Activated T-cell treated with anti-CD3 and anti-CD28 coated beads, Interleukin-2, amount 50 U/mL, for 4 hours (primary cell): ENCODE measurements around the gene CSMD2. TPM values are rescaled to one million over a fixed set of nuclear protein-coding genes. Genes with fewer than 3 reads are reported as not detected.

Source experiments
- ATAC-seq, 2 donors: fragments of 200-7000 bp; cut with Tn5 transposase; one replicate each; pipeline ENCODE4 v1.10.0; 2021
- DNase-seq: peaks from one replicate; pipeline ENCODE4 v3.0.0-alpha.2; 2020
- H3K27me3 Mint-ChIP-seq: one replicate; pipeline ENCODE4 v1.8.0; 2021; ENCODE audit warnings: low read depth, mixed read lengths
- H3K36me3 Mint-ChIP-seq: one replicate; pipeline ENCODE4 v1.8.0; 2022; ENCODE audit warnings: mixed read lengths; ENCODE audit not compliant: insufficient read depth
- H3K4me1 Mint-ChIP-seq: one replicate; pipeline ENCODE4 v1.8.0; 2021; ENCODE audit warnings: low read depth, mixed read lengths
- H3K4me3 Mint-ChIP-seq: one replicate; pipeline ENCODE4 v1.8.0; 2021; ENCODE audit warnings: mild to moderate bottlenecking, moderate library complexity, mixed read lengths
- H3K9me3 Mint-ChIP-seq: one replicate; pipeline ENCODE4 v1.8.0; 2021; ENCODE audit warnings: mixed read lengths
- total RNA-seq, 3 donors: library from RNA; stranded (reverse); gene quantifications; one replicate each; pipeline ENCODE4 v1.2.1, GENCODE V29; 2021

CSMD2 gene
- total RNA-seq, 3 donors from 2014 or later: not detected

- no peaks in the 10 kb centered on the region for H3K9me3 Mint-ChIP-seq
- peaks cover 9% of the 10 kb centered on the region for H3K27me3 Mint-ChIP-seq
- ATAC-seq: no peak
- no peaks in the 10 kb centered on the region for H3K36me3 Mint-ChIP-seq
- no peak for DNase-seq
- no peaks in the 10 kb centered on the region for H3K4me1 Mint-ChIP-seq
- no peak overlapping the region for H3K4me3 Mint-ChIP-seq
Measured at GRCh38 chr1:33972676-33973395, 192.2 kb downstream of the CSMD2 start.

- Mint-ChIP-seq H3K36me3 (no peaks in the 10 kb centered on the region), H3K9me3 (no peaks in the 10 kb centered on the region), H3K4me1 (no peaks in the 10 kb centered on the region)
Measured at GRCh38 chr1:33971913-33972312, 193.1 kb downstream of the CSMD2 start.

GRCh38 chr1:33971018-33971710 lies 193.9 kb downstream of the CSMD2 start:
- ATAC-seq (no peak), DNase-seq (no peak)
- Mint-ChIP-seq H3K9me3 (no peaks in the 10 kb centered on the region), H3K4me1 (no peaks in the 10 kb centered on the region), H3K36me3 (no peaks in the 10 kb centered on the region), H3K27me3 (peaks cover 10% of the 10 kb centered on the region), H3K4me3 (no peak overlapping the region)

More at GRCh38 chr1:33971913-33972312, 193.1 kb downstream of the CSMD2 start:
- H3K27me3 Mint-ChIP-seq: peaks cover 7% of the 10 kb centered on the region
- no peak for ATAC-seq
- no peak overlapping the region for H3K4me3 Mint-ChIP-seq
- DNase-seq: no peak

- ATAC-seq: no peak
- DNase-seq: no peak
- no peaks in the 10 kb centered on the region for H3K36me3 Mint-ChIP-seq
- no peaks in the 10 kb centered on the region for H3K4me1 Mint-ChIP-seq
- H3K4me3 Mint-ChIP-seq: no peak overlapping the region
- H3K9me3 Mint-ChIP-seq: no peaks in the 10 kb centered on the region
- peaks cover 11% of the 10 kb centered on the region for H3K27me3 Mint-ChIP-seq
Measured at GRCh38 chr1:33970148-33970825, 194.7 kb downstream of the CSMD2 start.

DNA sequence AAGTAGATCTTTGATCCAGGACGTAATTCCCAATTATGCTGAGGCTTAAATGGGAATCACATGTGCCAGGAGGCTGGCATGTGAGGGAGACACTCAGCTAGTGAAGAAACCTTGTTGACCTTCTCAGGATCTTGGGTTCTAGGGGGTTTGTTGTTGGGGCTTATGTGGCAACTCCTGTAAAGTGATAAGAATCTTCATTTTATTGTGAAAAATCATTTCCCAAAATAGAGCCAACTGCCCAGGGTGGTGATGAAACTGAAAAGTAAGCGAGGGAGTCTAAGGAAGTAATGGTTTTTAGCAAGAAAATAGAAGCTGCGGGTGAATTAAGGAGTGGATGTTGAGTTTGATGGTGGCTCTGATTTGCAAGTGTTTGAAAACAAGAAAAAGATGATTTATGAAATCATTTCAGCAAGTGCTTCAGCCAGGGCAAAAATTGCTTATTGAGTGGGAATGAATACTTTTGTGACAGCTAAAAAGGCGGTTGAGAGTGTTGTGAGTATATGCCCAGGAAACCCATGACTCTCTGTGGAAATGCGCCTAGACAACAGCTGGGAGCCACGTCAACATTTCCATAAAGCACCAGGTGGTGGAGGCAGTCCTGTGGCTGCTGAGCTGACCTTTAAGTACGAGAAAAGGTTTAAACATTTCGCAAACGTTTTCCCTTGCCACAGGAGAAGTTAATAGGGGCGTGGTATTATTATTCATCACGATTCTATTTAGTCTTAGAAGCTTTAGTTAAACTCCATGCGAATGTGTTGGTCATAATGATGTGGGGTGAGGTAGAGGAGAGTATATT lies 198.5 kb downstream of the CSMD2 start:
- Mint-ChIP-seq H3K27me3 (peaks cover 14% of the 10 kb centered on the region), H3K4me3 (no peak overlapping the region), H3K36me3 (no peaks in the 10 kb centered on the region), H3K4me1 (no peaks in the 10 kb centered on the region), H3K9me3 (no peaks in the 10 kb centered on the region)
- ATAC-seq (no peak), DNase-seq (no peak)

- no peaks in the 10 kb centered on the region for H3K4me1 Mint-ChIP-seq
- DNase-seq: no peak
- H3K36me3 Mint-ChIP-seq: no peaks in the 10 kb centered on the region
- H3K9me3 Mint-ChIP-seq: no peaks in the 10 kb centered on the region
- ATAC-seq: no peak
- peaks cover 14% of the 10 kb centered on the region for H3K27me3 Mint-ChIP-seq
- H3K4me3 Mint-ChIP-seq: no peak overlapping the region
Measured at GRCh38 chr1:33965086-33965485, 199.9 kb downstream of the CSMD2 start.

- no peaks in the 10 kb centered on the region for H3K9me3 Mint-ChIP-seq
- peaks cover 11% of the 10 kb centered on the region for H3K27me3 Mint-ChIP-seq
- H3K4me3 Mint-ChIP-seq: no peak overlapping the region
- no peaks in the 10 kb centered on the region for H3K36me3 Mint-ChIP-seq
- no peaks in the 10 kb centered on the region for H3K4me1 Mint-ChIP-seq
- DNase-seq (no peak), ATAC-seq (no peak)
Measured at GRCh38 chr1:33962061-33962460, 203.0 kb downstream of the CSMD2 start.

DNA sequence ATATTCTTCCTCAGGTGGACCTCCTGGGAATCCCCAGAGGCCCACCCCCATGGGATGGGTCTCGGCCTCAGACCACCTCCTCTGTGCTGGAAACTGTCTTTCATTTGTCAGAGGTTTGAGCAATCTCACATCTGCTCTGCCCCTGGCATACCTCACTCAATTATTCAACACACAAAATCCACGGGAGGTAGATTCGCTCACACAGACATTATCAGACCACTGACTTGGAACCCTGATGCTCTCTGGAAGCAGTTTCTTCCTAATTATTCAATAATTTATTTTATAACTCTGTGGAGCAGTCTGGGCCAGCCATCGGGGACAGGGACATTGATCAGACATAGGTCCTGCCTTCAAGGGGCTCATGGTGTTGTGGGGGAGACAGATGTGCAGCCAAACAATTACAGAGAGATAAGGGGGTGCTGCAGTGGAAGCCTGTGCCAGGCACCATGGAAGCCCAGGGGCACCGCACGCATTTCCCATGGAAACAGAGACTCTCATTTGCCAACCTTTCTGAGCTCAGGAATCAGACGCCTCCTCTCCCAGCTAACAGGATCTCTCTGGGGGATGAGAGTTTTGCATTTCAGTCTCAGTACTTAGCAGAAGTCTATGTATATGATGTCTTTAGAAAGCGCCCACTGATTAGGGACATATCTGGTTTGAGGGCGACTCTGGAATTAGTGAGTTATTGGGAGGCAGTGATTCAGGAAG lies 204.7 kb downstream of the CSMD2 start:
- DNase-seq (no peak), ATAC-seq (no peak)
- H3K36me3 Mint-ChIP-seq: no peaks in the 10 kb centered on the region
- H3K4me3 Mint-ChIP-seq: no peak overlapping the region
- no peaks in the 10 kb centered on the region for H3K4me1 Mint-ChIP-seq
- H3K27me3 Mint-ChIP-seq: peaks cover 4% of the 10 kb centered on the region
- H3K9me3 Mint-ChIP-seq: no peaks in the 10 kb centered on the region

GRCh38 chr1:33957854-33958253 lies 207.2 kb downstream of the CSMD2 start:
- H3K36me3 Mint-ChIP-seq: no peaks in the 10 kb centered on the region
- no peaks in the 10 kb centered on the region for H3K9me3 Mint-ChIP-seq
- no peaks in the 10 kb centered on the region for H3K27me3 Mint-ChIP-seq
- no peak for DNase-seq
- ATAC-seq: no peak
- no peaks in the 10 kb centered on the region for H3K4me1 Mint-ChIP-seq
- H3K4me3 Mint-ChIP-seq: no peak overlapping the region

DNA sequence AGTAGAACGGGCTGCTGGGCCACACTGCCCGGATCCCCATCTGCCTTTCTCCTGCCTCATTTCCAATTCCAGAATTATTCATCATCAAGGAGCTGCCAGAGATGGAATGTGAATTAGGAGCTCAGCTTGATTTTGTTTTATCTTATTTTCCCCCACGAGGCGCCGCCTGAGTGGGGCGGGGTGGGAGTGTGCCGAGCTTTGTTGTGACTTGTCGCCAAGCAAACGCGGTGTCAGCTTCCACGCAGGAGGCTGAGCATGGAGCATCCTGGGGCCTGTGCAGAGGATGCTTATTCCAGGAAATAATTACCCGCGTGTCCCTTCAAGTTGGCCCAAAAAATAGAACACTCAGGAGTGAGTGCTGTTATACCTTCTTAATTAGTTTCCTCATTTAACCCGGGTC lies 209.9 kb downstream of the CSMD2 start:
- Mint-ChIP-seq H3K4me1 (no peaks in the 10 kb centered on the region), H3K36me3 (no peaks in the 10 kb centered on the region), H3K9me3 (no peaks in the 10 kb centered on the region), H3K4me3 (no peak overlapping the region), H3K27me3 (no peaks in the 10 kb centered on the region)
- ATAC-seq (no peak), DNase-seq (no peak)

DNA sequence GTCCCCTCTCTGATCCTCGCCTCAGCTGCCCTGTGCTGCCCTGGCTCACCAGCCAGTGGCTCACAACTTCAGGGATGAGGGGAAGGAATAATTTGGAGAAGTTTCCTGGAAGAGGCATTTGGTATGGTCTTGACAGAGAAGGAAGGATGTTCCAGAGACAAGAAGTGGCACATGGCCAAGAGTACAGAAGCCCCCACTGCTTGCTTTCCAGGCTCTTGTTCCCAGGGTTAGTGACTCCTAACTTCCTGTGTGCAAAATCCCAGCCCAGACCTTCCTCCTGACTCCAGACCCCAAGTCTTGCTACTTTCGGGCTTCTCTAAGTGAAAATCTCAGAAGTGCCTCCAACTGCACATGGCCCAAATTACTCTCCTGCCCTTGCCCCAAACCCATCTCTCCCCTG lies 215.5 kb downstream of the CSMD2 start:
- ATAC-seq (no peak), DNase-seq (no peak)
- Mint-ChIP-seq H3K4me3 (no peak overlapping the region), H3K9me3 (no peaks in the 10 kb centered on the region), H3K4me1 (no peaks in the 10 kb centered on the region), H3K27me3 (no peaks in the 10 kb centered on the region), H3K36me3 (no peaks in the 10 kb centered on the region)

- Mint-ChIP-seq H3K4me3 (no peak overlapping the region), H3K4me1 (no peaks in the 10 kb centered on the region), H3K9me3 (no peaks in the 10 kb centered on the region), H3K36me3 (no peaks in the 10 kb centered on the region), H3K27me3 (no peaks in the 10 kb centered on the region)
- DNase-seq (no peak), ATAC-seq (no peak)
Measured at GRCh38 chr1:33948291-33948690, 216.7 kb downstream of the CSMD2 start.

DNA sequence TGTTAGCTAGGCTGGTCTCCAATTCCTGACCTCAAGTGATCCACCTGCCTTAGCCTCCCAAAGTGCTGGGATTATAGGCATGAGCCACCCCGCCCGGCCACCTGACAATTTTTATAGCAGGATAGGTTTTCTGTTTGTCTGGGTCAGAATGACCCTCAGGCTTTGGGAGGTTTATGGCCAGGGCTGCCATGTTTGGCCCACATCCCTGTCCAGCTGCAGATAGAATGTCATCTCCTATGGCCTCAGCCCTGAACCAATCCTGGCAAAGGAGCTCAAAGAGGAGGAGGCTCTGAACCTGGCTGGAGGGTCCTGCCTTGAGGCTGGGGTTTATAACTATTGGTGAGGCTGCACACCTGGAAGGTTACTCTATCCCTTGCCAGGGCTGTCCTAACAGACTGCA lies 218.2 kb downstream of the CSMD2 start:
- no peaks in the 10 kb centered on the region for H3K4me1 Mint-ChIP-seq
- H3K27me3 Mint-ChIP-seq: no peaks in the 10 kb centered on the region
- DNase-seq: no peak
- no peak overlapping the region for H3K4me3 Mint-ChIP-seq
- no peak for ATAC-seq
- H3K36me3 Mint-ChIP-seq: no peaks in the 10 kb centered on the region
- H3K9me3 Mint-ChIP-seq: no peaks in the 10 kb centered on the region

DNA sequence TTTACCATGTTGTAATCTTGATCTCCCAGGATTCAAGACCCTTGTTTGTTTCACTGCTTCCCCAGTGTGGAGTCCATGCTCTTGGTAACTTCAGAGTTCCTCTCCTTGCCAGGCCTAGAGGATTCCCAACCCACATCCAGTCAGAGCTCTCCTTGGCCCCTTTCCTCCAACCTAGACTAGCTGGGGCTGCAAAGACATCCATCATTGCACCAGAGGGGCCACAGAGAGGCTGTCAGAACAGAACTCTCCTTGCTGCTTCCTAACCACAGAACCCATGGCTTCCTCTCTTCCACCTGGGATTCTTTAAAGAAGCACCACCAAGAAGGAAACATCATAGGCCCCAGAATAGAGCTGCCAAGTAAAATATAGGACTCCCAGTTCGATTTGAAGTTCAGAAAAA lies 220.2 kb downstream of the CSMD2 start:
- no peak for DNase-seq
- no peaks in the 10 kb centered on the region for H3K27me3 Mint-ChIP-seq
- ATAC-seq: no peak
- no peaks in the 10 kb centered on the region for H3K9me3 Mint-ChIP-seq
- no peaks in the 10 kb centered on the region for H3K4me1 Mint-ChIP-seq
- H3K4me3 Mint-ChIP-seq: no peak overlapping the region
- H3K36me3 Mint-ChIP-seq: no peaks in the 10 kb centered on the region
